Pons (tissue), 1 donor: ENCODE data around the gene PAM16.
"Not testable (repeated sequence)": the region's sequence is repeated elsewhere in the genome, so short reads cannot be mapped to it uniquely, and the experiment has no call there.

Experiments
- DNase-seq: peaks from one replicate; pipeline ENCODE4 v3.0.0-alpha.2; 2016; ENCODE audit warnings: low spot score

PAM16 gene

DNA sequence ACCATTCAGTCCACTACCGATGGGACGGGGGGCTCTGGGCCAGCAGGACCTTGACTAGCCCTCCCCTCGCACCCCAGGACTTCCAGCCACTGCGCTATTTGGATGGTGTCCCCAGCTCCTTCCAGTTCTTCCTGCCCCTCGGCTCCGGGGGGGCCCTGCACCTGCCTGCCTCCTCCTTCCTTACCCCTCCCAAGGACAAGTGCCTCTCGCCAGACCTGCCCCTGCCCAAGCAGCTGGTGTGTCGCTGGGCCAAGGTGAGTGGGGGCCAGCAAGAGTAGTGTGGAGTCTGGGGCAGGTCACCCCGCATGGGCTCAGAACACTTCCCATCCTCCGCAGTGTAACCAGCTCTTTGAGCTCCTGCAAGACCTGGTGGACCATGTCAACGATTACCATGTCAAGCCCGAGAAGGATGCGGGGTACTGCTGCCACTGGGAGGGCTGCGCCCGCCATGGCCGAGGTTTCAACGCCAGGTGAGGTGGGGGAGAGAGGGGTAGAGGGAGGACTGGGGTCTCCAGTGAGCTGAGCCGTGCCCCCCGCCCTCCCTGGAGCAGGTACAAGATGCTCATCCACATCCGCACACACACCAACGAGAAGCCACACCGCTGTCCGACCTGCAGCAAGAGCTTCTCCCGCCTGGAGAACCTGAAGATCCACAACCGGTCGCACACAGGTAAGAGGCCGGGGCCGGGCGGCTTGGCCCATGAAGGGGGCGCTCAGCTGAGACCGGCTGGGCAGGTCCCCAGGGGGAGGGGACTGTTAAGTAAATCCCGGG lies 16.2 kb downstream of the PAM16 start:
- DNase-seq: no peak

DNA sequence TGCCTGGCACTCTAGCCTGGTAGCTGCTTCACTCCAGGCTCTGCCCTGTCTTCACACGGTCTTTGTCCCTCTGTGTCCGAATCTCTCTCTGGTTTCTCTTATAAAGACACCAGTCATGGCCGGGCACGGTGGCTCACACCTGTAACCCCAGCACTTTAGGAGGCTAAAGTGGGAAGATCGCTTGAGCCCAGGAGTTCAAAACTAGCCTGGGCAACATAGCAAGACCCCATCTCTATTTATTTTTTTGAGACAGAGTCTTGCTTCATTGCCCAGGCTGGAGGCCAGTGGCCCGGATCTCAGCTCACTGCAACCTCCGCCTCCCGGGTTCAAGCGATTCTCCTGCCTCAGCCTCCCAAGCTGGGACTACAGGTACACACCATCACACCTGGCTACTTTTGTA lies 17.4 kb downstream of the PAM16 start:
- DNase-seq: not testable (repeated sequence)

DNA sequence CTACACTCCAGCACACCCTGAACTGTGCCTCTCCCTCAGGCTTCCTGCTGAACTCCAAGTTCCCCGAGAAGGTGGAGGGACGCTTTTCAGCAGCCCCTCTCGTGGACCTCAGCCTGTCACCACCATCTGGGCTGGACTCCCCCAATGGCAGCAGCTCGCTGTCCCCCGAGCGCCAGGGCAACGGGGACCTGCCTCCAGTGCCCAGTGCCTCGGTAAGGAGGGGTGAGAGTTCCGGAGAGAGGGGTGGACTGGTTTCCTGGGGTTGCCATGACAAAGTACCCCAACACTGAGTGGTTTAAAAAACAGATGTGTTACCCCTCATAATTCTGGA lies 17.8 kb downstream of the PAM16 start:
- no peak for DNase-seq

DNA sequence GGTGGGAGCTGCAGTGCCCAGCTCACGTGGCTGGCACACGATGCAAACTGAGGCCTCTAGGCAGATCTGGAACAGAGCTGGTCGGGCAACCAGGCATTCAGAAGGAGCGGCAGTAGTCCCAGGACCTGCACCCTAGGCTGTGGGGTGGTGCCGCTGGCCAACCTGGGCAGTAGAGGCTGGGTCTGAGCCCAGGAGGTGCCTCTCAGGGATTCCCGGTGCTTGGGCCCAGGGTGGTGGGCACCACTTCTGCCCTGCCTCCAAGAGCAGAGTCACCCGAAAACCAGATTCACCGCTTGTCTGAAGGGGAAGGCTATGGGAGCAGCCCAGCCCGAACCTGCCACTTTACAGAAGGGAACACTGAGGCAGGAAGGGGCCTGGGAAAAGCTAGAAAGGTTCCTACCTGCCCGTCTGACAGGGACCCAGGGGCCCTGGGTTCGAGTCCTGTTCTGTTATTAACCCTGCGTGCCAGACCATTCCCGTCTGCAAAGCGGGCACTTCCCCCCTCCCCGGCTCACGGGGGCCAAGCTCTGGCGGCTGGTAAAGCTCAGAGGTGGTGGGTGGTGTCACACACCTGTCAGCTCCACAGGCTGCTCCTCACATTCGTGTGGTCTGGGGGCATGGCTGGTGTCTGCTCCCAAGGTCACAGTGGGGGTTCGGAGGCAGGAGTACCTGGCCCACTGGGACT lies 18.4 kb downstream of the PAM16 start:
- no peak for DNase-seq

DNA sequence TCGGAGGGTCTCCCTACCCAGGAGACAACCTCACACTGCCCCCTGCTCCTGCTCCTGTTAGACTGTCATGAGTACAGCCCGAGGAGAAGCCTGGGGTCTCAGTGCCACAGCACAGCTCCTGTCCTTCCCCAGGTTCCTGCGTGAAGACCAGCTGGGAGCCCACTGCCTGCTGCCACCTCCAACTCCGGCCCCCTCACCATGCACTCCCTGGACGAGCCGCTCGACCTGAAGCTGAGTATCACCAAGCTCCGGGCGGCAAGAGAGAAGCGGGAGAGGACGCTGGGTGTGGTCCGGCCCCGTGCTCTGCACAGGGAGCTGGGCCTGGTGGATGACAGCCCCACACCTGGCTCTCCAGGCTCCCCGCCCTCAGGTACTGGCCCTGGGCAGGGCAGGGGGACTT lies 19.0 kb downstream of the PAM16 start:
- DNase-seq: no peak

DNA sequence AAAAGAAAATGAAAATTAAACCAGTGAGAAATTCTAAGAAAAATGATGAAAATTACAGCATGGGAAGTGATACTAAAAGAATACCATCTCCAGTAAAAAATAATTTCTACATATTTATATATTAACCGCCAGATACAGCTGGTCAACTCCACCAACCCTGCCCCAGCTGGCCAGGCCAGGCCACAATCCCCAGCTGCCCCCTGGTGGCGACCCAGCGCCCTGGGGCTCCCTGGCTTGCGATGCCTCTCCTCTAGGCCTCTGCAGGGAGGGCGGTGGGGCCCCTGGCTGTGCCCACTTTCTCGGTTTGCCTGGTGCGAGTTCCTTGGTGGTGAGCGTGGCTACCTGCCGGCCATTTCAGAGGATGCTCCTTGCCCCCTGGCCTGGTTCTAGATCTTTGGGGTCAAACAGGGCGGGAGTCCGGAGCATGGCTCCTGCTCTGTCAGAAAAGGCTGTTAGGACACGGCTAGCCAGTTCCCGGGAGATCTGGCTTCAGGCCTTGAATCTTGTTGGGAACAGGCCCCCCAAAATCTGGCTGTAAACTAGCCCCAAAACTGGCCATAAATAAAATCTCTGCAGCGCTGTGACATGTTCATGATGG lies 20.7 kb downstream of the PAM16 start:
- peak; percentile 49 for DNase-seq

DNA sequence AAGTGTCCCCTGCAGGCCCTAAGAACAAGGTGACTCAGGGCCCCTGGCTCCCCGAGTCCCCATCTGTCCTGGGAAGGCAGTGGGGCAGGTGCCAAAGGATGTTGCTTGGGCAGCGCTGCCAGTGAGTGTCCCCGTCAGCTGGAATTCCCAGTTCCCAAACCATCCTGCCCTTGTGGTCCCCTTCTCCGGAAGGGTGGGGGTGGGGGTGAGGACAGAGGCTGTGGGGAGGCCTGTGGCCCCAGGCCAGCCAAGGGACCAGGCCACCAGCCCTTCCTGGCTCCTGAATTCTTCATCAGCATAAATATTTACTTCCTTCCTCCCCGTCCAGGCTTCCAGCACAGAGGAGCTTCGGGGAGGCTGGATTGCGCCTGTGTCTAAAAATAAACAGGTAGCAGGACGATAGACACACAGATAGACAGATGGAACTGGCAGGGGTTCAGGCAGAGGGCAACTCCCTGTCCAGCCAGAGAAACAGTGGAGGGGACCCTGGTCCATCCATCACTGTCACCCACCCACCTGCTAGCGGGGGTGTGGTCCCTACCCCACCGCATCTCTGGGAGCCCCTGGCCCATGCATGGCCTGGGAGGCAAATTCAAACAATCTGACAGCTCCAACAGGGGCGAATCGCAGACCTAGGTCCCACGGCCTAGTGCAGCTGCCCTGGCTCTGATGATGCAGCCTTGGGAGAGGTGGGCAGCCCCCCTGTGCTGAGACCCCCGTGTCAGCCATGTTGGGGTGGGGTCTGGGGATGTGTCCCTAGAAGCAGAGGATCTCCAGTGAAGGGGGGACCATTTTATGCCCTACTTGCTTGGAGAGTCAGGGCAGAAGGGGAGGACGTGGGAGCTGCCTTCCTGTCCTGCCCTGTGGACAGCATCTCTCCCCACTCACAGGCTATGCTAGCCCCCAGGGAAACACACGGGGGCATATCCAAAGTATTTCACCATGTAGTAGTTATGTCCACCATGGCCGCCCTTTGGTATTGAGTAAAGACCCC lies 22.0 kb downstream of the PAM16 start:
- DNase-seq: no peak

DNA sequence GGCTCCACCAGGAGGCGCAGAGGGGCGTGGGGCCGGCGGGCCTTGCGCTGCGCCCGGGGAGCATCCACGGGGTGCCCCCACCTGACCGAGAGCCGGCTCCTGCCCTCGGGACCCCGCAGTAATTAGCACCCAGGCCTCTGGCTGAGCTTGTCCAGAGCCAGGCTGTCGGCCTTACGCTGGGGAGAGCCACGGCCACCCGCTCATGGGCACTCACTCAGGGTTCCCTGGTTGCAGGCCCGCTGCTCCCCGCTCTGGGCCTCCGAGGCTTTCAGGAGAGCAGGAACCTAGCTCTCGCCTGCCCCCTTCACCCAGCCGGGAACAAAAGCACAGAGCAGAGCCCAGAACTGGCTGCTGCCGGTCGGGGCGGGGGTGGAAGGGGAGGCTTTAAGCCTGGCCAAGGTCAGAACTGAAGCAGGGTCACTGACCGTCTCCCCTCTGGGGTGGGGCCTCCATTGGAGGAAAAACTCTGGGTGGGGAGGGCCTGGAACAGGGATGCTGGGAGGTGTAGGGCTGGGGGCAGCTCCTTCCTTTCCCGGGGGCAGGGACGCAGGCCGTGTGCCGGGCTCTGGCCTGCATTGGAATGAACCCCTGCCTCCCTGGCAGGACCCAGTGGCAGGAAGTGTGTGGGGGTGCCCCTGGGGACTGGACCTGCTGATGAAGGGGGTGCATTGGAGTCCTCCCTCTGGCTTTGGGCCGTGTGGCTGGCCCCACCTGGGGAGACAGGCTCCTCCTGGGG lies 22.9 kb downstream of the PAM16 start:
- peak; percentile 72 for DNase-seq

DNA sequence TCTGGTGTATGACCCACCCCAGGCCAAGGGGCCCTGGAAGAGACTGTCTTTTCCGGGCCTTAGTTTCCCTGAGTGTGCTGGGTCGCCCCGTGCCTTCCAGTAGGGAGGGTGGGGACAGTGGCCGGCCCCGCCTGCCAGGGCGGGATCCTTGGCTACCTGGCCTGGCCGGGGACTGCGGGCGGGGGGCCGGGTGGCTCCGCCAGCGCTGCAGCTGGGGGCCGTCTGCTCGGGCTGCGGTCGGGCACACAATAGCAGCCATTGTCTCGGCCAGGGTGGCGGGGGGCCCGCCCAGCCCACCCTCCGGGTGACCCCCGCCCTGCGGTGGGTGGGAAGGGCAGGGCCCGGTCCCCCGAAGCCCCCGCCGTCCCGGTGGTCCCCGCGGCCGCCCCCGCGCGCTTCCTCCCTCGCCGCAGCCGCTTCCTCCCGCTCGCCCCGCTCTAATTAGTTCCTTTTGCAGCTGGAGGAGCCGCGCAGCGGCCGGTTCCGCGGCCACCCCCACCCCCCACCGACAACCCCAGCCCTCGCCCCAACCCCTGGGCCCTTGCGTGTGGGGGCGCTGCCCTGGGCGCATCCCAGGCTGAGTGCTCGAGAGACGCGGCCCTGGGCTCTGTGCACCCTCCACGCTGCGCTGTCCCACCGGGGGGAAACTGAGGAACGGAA lies 23.6 kb downstream of the PAM16 start:
- DNase-seq: no peak

DNA sequence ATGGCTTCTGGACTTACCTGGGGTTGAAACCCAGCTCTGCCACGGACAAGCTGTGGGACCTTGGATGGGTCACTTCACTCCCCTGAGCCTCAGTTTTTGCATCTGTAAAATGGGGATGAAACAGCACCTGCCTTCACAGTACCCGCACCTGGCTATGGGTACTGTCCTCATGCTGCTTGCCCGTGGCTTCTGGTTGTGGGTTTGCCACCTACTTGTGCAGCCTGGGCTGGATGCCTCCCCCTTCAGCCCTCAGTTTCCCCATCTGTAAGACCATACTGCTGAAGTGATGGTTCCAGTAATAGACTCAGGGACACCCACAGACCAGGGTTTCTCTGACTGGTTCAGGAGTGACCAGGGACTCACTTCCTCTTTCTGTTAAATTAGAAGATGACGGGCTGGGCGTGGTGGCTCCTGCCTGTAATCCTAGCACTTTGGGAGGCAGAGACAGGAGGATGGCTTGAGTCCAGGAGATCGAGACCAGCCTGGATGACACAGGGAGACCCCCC lies 25.8 kb downstream of the PAM16 start:
- no peak for DNase-seq

DNA sequence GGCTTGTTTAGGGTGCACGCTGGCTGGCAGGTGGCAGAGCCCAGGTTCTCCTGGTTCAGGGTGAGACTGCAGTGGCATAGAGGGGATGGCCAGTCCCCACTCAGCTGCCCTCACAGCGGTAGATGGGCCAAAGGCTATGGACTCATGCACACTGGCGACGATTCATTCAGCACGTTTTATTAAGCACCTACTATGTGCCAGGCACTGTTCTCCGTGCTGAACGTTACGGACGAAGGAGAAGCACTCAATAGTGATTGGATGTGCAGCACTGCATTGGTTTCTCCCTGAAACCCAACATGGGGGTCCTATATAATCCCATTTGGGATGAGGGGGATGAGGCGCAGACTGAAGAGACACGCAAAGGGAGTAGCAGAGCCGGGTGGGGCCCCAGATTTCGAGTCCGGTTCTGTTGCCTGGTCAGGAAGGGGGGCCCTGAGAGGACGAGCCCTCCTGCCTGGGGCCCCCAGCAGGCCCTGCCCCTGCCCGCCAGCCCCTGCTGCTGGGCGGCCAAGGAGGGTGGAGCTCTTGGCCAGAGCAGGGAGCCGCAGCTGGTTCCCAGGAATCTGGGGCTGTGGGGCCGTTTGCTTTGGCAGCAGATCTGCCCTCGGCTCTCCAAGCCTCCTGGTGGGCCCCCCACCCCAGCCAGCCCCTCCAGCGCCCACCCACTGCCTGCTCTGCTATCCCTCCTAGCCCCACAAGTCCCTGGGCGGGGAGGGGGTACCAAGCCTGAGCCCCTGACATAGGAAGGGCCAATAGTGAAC lies 26.4 kb downstream of the PAM16 start:
- no peak for DNase-seq

DNA sequence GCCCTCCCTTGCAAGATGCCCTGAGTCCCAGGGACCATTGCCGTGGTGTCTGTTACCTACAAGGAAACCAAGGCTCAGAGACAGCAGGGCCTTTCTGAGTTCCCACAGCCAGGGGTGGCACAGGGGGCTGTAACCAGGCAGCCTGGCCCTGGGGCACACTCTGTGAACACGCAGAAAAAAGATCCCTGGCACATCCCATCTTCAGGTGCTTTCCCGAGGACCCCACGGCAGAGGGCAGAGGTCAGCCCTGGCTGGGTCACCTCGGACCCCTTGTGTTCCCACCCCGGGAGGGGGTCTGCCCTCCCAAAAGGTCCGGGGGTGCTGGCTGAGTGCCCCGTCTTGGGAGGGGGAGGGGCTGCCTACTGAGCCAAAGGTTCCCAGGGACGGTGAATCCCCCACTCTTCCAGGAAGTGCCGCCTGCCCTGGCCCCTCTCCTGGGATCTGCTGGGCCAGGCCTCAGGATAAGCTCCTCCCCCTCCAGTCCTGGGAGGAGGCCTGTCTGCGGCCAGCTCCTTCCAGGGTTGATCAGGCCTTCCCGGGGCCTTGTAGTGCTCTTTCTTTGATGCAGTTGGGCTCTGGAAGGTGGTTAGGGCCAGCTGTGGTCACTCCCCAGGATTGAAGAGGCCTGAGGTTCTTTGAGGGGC lies 27.2 kb downstream of the PAM16 start:
- DNase-seq: no peak

DNA sequence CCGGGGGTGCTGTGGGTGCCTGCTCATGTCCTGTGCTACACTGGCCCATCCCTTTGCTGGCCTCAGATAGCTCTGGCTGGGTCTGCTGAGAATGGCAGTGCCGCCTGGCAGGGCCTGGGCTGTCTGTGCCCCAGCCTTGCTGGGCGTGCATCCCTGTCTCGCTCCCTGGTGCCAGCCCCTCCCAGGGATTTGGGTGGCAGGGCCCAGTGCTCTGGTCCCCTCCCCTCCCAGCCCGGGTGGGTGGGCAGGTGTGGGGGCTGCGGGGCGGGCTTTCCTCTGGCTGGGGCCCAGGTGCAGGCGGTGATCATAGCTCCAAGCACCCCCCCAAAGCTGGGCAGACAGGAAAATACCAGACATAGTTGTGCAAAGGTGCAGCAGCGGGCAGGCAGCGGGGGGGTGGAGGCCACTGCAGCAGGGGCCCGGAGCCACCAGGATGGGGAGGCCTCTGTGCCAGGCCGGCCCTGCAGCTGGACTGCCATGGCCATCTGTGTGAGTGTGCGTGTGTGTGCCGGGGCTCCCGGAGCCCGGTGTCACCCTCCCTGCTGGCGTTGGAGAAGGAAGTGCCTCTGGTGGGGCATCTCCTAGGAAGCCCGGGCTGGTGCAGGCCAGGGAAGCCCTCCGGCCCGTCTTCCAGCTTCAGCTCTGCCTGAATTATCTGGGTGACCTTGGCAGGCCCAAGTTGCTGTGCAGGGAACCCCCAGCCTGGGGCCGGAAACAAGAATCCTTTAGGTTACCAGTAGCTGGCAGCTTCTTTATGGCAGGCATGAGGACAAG lies 27.9 kb downstream of the PAM16 start:
- DNase-seq: no peak

DNA sequence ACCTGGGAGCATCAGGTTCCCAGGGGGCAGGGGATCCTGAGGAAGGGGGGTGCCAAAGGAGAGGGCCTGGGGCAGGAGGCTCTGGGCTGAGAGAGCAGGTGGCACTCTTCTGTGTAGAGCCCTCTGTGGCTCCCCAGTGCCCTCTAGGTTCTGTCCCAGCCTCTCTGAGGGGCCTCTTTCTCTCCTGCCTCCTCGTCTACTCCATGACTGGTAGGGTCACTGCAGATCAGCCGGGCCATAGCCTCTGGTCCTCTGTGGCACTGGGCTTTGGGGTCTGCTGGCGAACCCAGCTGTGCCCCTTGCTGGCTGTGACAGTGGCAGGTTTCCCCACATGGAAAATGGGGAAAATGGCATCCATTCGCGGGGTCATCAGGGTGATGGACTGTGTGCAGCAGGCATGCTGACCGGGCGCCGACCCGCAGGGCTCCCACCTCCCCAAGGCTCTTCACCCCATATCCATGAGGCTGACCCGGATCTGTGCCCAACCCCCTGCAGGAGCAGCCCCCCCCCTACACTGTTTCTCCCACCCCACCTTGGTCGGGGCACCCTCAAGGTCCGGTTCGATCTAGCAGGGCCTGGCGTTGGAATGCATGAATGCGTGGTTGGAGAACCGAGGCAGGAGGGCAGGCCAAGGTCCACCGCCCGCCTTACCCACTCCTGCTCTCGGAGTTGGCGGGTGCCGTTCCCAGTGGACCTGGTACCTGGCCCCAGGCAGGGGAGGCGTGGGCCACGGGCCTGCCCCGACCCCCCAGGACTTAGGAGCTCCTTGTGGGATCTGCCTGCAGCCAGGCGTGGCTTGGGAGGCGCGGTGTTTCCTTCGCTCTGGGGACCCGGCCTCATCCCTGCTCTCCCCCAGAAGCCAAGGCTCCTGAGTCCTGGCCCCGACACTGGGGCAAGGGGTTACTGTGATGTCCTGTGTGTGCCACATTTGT lies 28.7 kb downstream of the PAM16 start:
- DNase-seq: no peak

DNA sequence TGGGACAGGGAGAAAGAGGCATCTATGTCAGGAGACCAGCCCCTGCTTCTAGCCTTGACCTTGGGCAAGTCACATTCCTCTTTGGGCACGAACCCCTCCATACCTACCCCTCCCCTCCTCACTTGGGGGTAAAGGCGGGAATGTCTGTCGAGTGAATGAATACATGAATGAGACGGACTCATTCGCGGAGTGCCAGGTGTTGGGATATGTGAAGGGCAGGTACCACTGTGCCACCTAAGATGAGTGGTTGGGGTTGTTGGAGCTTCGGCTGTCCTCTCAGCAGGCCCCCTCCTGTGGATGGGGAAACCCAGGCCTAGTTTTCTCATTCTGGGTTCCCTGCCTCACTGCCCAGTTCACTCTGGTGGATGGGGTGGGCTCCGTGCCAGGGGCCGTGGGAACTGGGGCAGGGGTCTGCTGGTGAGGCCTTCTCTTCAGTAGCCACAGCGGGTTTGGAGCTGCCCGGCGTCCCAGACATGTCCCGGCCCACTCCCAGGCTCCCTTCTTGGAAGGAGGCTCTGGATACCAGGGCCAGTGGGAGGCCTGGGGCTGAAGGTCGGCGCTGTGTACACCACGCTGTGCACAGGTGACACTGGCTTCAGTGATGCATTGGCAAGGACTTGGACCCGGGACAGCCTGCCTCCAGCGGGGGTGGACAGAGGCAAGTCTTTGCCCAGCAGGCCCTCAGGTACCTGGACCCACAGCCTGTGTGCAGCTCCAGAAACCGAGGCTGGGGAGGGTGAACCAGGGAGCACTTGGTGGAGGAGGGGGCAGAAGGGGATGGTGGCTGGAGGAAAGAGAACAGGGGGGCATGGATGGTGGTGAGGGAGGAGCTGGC lies 29.6 kb downstream of the PAM16 start:
- no peak for DNase-seq

DNA sequence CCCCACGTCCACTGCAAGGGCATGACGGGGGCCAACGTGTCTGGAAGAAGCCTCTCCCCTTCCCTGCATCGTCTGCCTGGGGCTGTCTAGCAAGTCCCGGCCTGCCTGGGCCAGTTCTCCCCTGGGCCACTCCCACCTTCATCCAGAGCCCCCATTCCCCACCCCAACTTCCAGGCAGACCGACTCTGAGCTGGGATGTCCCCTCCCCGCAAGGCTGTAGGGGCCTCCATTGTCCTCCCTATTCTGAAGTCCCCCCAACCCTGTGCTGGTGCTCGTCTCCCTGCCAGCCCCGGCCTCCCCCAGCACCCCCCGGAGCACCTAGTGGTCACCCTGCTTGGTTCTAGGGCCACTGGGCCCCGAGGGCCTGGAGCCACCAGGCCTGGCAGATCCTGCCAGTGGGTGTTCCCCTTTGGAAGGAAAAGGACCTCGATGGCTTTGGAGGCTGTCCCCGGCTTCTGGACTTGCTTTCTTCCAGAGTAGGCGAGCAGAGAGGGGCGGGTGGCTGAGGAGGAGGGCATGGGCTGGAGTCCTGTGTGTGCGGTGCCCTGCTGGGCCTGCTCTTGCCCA lies 30.5 kb downstream of the PAM16 start:
- no peak for DNase-seq
